ENCODE measurements around the gene LMBRD2. TPM values are rescaled to one million over a fixed set of nuclear protein-coding genes. Genes with fewer than 3 reads are reported as not detected.

LMBRD2 gene
- total and polyA plus RNA-seq, 10 of the 15 experiments (the other 5 are each of a cell fraction or from before 2014, with no cell fraction given): 0.90 to 9.8 (median 6.5) TPM

DNA sequence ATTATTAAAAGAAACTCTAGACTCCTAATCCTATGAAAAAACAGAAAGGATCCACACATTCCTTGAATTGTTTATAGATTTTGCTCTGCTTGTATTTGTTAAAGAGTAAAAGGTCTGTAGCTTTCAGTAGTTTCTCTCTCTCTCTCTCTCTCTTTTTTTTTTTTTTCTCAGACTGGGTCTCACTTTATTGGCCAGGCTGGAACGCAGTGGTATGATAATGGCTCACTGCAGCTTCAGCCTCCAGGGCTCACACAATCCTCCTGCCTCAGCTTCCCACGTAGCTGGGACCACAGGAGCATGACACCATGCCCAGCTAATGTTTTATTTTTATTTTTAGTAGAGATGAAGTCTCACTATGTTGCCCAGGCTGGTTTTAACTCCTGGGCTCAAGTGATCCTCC, 94.3 kb downstream of the LMBRD2 start:
- Histone ChIP-seq H3K4me3 (no peak overlapping the region), H3K79me2 (ENCODE audit: control insufficient read depth, insufficient read depth, low read length) (no peaks in the 10 kb centered on the region), H3K9ac (ENCODE audit: control insufficient read depth, insufficient read depth, low read length) (no peak overlapping the region), H3K36me3 (ENCODE audit: control insufficient read depth in 2 of 2, insufficient read depth in 2 of 2, low read length in 1 of 2) (no peaks in the 10 kb centered on the region), H3K9me3 (replicated peaks; ENCODE audit: control insufficient read depth, insufficient read depth, low read length) (no peaks in the 10 kb centered on the region), H3K27ac (ENCODE audit: control insufficient read depth, insufficient read depth) (no peak overlapping the region), H3K27me3 (replicated peaks in 1 of 2; ENCODE audit: control insufficient read depth in 2 of 2, insufficient read depth in 2 of 2, low read length in 1 of 2) (no peaks in the 10 kb centered on the region; a peak in 1 of 4 replicates), H3K4me1 (ENCODE audit: control insufficient read depth, insufficient read depth, low read length) (no peaks in the 10 kb centered on the region), H2AFZ (ENCODE audit: control insufficient read depth, low read depth, low read length) (no peak overlapping the region), H3K4me2 (ENCODE audit: control insufficient read depth, insufficient read depth) (no peak overlapping the region), H4K20me1 (ENCODE audit: control insufficient read depth, insufficient read depth) (no peaks in the 10 kb centered on the region)
- FAIRE-seq: no peak
- BruUV-seq (replicated peaks): no TSS peak
- POLR2A ChIA-PET: no interaction called here
- RAD21 ChIA-PET (ENCODE audit: unreplicated experiment): no interaction called here
- CTCF ChIA-PET: no interaction called here
- in situ Hi-C loops (cut with MboI) (no loop called here), intact Hi-C loops (cut with micrococcal nuclease; ENCODE audit: unreplicated experiment) (no loop called here)
- DNase-seq (ENCODE audit: low read depth, low spot score): no peak
- ATAC-seq: no peak
- WGBS (ENCODE audit: insufficient coverage, insufficient replicate concordance, low lambda C conversion rate, missing lambda C conversion rate): 0% methylated on average over 2 of the region's 2 CpGs
- no peak for TF ChIP-seq RCOR1 (conservative IDR thresholded peaks at IDR 0.05; ENCODE audit: low read depth, low read length)
- no peak for TF ChIP-seq RUNX3 (IDR thresholded peaks at IDR 0.05; ENCODE audit: low read length)
- TF ChIP-seq NR2C1 (IDR thresholded peaks at IDR 0.05): no peak
- no peak for TF ChIP-seq SMC3 (IDR thresholded peaks at IDR 0.05; ENCODE audit: borderline replicate concordance, low read length)
- no peak for TF ChIP-seq GABPA (IDR thresholded peaks at IDR 0.05; ENCODE audit: low read depth)
- TF ChIP-seq SREBF2 (IDR thresholded peaks at IDR 0.05; ENCODE audit: low read length): no peak
- TF ChIP-seq ZNF622 (IDR thresholded peaks at IDR 0.05): no peak
- TF ChIP-seq ATF7 (IDR thresholded peaks at IDR 0.05; ENCODE audit: low read depth): no peak
- no peak for TF ChIP-seq EED (IDR thresholded peaks at IDR 0.05; ENCODE audit: low read depth)
- no peak for TF ChIP-seq SIN3A (IDR thresholded peaks at IDR 0.05; ENCODE audit: low read depth, low read length)
- no peak for TF ChIP-seq ZBED1 (IDR thresholded peaks at IDR 0.05; ENCODE audit: borderline replicate concordance)
- no peak for TF ChIP-seq POLR2AphosphoS2 (IDR thresholded peaks at IDR 0.05; ENCODE audit: low read depth, low read length)
- TF ChIP-seq YY1 (IDR thresholded peaks at IDR 0.05; ENCODE audit: low read depth, low read length): no peak
- SMC1A ChIA-PET (ENCODE audit: uncharacterized antibody, unreplicated experiment): no interaction called here
